GM12878 (cell line): ENCODE measurements around the gene RABL2B. TPM values are rescaled to one million over a fixed set of nuclear protein-coding genes. Genes with fewer than 3 reads are reported as not detected.

Experiments
- ATAC-seq: fragments of 200-7000 bp; cut with Tn5 transposase; 3 replicates; pipeline ENCODE4 v1.9.1; 2020; ENCODE audit warnings: mild to moderate bottlenecking, moderate library complexity
- BruUV-seq: library from RNA; stranded (reverse); fragments of 400-500 nt; replicated peaks from 2 replicates; lab custom pipeline; 2021; lab: Mats Ljungman, UMichigan
- CTCF ChIA-PET: fragments of 300-600 bp; sonication (Branson Sonifier 250); formaldehyde crosslinking; extraction: SDS; loops from one replicate; lab custom pipeline; 2021; ENCODE audit warnings: inconsistent platforms; lab: Yijun Ruan, JAX
- POLR2A ChIA-PET: fragments of 350-600 bp; formaldehyde crosslinking; extraction: SDS; loops from one replicate; lab custom pipeline; 2021; ENCODE audit warnings: inconsistent platforms; lab: Charles Lee
- RAD21 ChIA-PET: fragments of 300-600 bp; sonication (Branson Sonifier 250); formaldehyde crosslinking; loops from one replicate; lab custom pipeline; 2023; ENCODE audit warnings: antibody characterized with exemption; ENCODE audit not compliant: unreplicated experiment; lab: Charles Lee
- SMC1A ChIA-PET: fragments of 300-600 bp; sonication (Branson Sonifier 250); formaldehyde crosslinking; loops from one replicate; lab custom pipeline; 2023; ENCODE audit not compliant: unreplicated experiment, uncharacterized antibody; lab: Charles Lee
- DNase-seq: peaks from one replicate; pipeline ENCODE4 v3.0.0-alpha.2; 2011; ENCODE audit warnings: low read depth, low spot score
- FAIRE-seq: peaks from 3 replicates; lab custom pipeline; 2011; peaks lifted over from hg19 to GRCh38; lab: Jason Lieb, UNC
- H2AFZ ChIP-seq: 2 replicates; pipeline ENCODE4 v1.6.0; 2011; ENCODE audit warnings: low read depth, low read length, control low read depth; ENCODE audit not compliant: control insufficient read depth
- H3K27ac ChIP-seq: 2 replicates; pipeline ENCODE4 v1.5.1; 2011; ENCODE audit warnings: control low read depth; ENCODE audit not compliant: control insufficient read depth, insufficient read depth
- H3K27me3 ChIP-seq, 2 experiments: replicated peaks in 1 of 2; 2 replicates each; pipeline versions ENCODE4 v1.6.0 to v1.6.1; 2011; ENCODE audit warnings: low read length in 1 of 2; ENCODE audit not compliant: control insufficient read depth in 2 of 2, insufficient read depth in 2 of 2
- H3K36me3 ChIP-seq, 2 experiments: 2 replicates each; pipeline ENCODE4 v1.5.1; 2011; ENCODE audit warnings: low read length in 1 of 2; ENCODE audit not compliant: control insufficient read depth in 2 of 2, insufficient read depth in 2 of 2
- H3K4me1 ChIP-seq: 2 replicates; pipeline ENCODE4 v1.6.1; 2011; ENCODE audit warnings: mild to moderate bottlenecking, low read length, moderate library complexity, mixed read lengths; ENCODE audit not compliant: control insufficient read depth, insufficient read depth
- H3K4me2 ChIP-seq: 2 replicates; pipeline ENCODE4 v1.6.0; 2011; ENCODE audit warnings: control low read depth; ENCODE audit not compliant: control insufficient read depth, insufficient read depth
- H3K4me3 ChIP-seq: fragments of 200-600 bp; sonication (generic); 2 replicates; pipeline ENCODE4 v1.5.1; 2016
- H3K79me2 ChIP-seq: 2 replicates; pipeline ENCODE4 v1.6.0; 2011; ENCODE audit warnings: low read length; ENCODE audit not compliant: control insufficient read depth, insufficient read depth
- H3K9ac ChIP-seq: 2 replicates; pipeline ENCODE4 v1.8.0; 2011; ENCODE audit warnings: low read length, control low read depth, mixed read lengths; ENCODE audit not compliant: control insufficient read depth, insufficient read depth
- H3K9me3 ChIP-seq: replicated peaks from 3 replicates; pipeline ENCODE4 v1.5.1; 2011; ENCODE audit warnings: mild to moderate bottlenecking, low read length; ENCODE audit not compliant: control insufficient read depth, insufficient read depth
- H4K20me1 ChIP-seq: 2 replicates; pipeline ENCODE4 v1.6.0; 2011; ENCODE audit not compliant: control insufficient read depth, insufficient read depth
- BHLHE40 ChIP-seq, 2 experiments: fragments of 450-650 bp in 1 of 2; IDR thresholded peaks; 2 replicates each; pipeline ENCODE4 v1.6.1; 2011 to 2017; ENCODE audit warnings: low read depth in 2 of 2, borderline replicate concordance in 1 of 2, improper control_type of control experiment in 1 of 2, low read length in 1 of 2, mild to moderate bottlenecking in 1 of 2
- CBX5 ChIP-seq: sonication (generic); IDR thresholded peaks from 2 replicates; pipeline ENCODE4 v1.6.1; 2016; ENCODE audit warnings: low read depth, moderate library complexity, mild to moderate bottlenecking, inconsistent platforms
- CHD2 ChIP-seq: IDR thresholded peaks from 2 replicates; pipeline ENCODE4 v1.6.1; 2011; ENCODE audit warnings: low read depth, low read length, improper control_type of control experiment, borderline replicate concordance
- HDGF ChIP-seq: fragments of 450-650 bp; IDR thresholded peaks from 2 replicates; pipeline ENCODE4 v1.6.1; 2016; ENCODE audit warnings: antibody characterized with exemption
- MYC ChIP-seq: IDR thresholded peaks from 2 replicates; pipeline ENCODE4 v1.6.1; 2011; ENCODE audit warnings: mild to moderate bottlenecking, low read length, moderate library complexity, inconsistent platforms; ENCODE audit not compliant: insufficient read depth, insufficient replicate concordance, insufficient read length, severe bottlenecking
- NFXL1 ChIP-seq: fragments of 450-650 bp; IDR thresholded peaks from 2 replicates; pipeline ENCODE4 v1.6.1; 2017; ENCODE audit warnings: antibody characterized with exemption, mild to moderate bottlenecking, borderline replicate concordance
- NRF1 ChIP-seq: conservative IDR thresholded peaks from 2 replicates; pipeline ENCODE4 v1.6.1; 2011; ENCODE audit warnings: mild to moderate bottlenecking, low read depth, low read length, improper control_type of control experiment
- SMAD5 ChIP-seq: IDR thresholded peaks from 2 replicates; pipeline ENCODE4 v1.6.1; 2016; ENCODE audit warnings: antibody characterized with exemption, low read depth
- SPI1 ChIP-seq: IDR thresholded peaks from 2 replicates; pipeline ENCODE4 v1.6.1; 2011; ENCODE audit warnings: low read depth, mild to moderate bottlenecking, low read length, moderate library complexity, borderline replicate concordance; ENCODE audit not compliant: insufficient read depth
- STAT3 ChIP-seq: IDR thresholded peaks from 2 replicates; pipeline ENCODE4 v1.6.1; 2011; ENCODE audit warnings: low read depth, low read length, improper control_type of control experiment
- TCF12 ChIP-seq: IDR thresholded peaks from 2 replicates; pipeline ENCODE4 v1.6.1; 2011; ENCODE audit warnings: low read depth, mild to moderate bottlenecking, low read length
- TCF3 ChIP-seq: IDR thresholded peaks from 2 replicates; pipeline ENCODE4 v1.6.1; 2012; ENCODE audit warnings: low read depth, mild to moderate bottlenecking, low read length, borderline replicate concordance; ENCODE audit not compliant: insufficient read depth
- YBX1 ChIP-seq: fragments of 450-650 bp; IDR thresholded peaks from 2 replicates; pipeline ENCODE4 v1.6.1; 2016; ENCODE audit warnings: antibody characterized with exemption
- ZNF592 ChIP-seq: fragments of 450-650 bp; IDR thresholded peaks from 2 replicates; pipeline ENCODE4 v1.6.1; 2017; ENCODE audit warnings: mild to moderate bottlenecking, moderate library complexity
- WGBS: methylation state at CpG from one replicate; pipeline ENCODE4 v1.1.6; 2016; ENCODE audit warnings: low lambda C conversion rate; ENCODE audit not compliant: insufficient replicate concordance, insufficient coverage; ENCODE audit errors: missing lambda C conversion rate; 5-methylcytosine and 5-hydroxymethylcytosine counted together
- in situ Hi-C: fragments of 300-500 bp; cut with MboI; formaldehyde crosslinking; loops from 9 replicates; pipeline ENCODE4 v1.14.3; 2018; ENCODE audit warnings: mixed read lengths
- intact Hi-C: fragments of 100-400 bp; cut with micrococcal nuclease; formaldehyde crosslinking; loops from one replicate; pipeline ENCODE4 v1.14.2; 2022; ENCODE audit not compliant: unreplicated experiment
- polyA plus RNA-seq, 11 experiments: library from polyadenylated mRNA; depleted of rRNA in 4 of 11; unstranded in 6 of 11; stranded (reverse) in 5 of 11; fragments of >200 nt; fragmentation: Nextera tagmentation in 4 of 11; fragmentation: Illumina TruSeq in 1 of 11; extraction: Ambion mirVana in 4 of 11; extraction: Trizol in 1 of 11; gene quantifications; 1 replicate in 1 of 11; 2 replicates in 10 of 11; pipeline versions ENCODE4 v1.2.1 to v1.2.3, GENCODE V29; 2011 to 2016; ENCODE audit warnings: inconsistent platforms in 2 of 11, missing spikeins in 2 of 11, low read depth in 1 of 11
- total RNA-seq, 4 experiments: library from RNA; depleted of rRNA in 3 of 4; stranded (reverse); fragments of >200 nt in 3 of 4; fragmentation: Illumina TruSeq in 1 of 4; extraction: Trizol in 1 of 4; gene quantifications; 2 replicates each; pipeline versions ENCODE4 v1.2.1 to v1.2.3, GENCODE V29; 2013 to 2021

Gene RABL2B
- total and polyA plus RNA-seq, 10 of the 15 experiments (the other 5 are each of a cell fraction or from before 2014, with no cell fraction given), result 3.1 to 27.4 (median 14.4) TPM

GRCh38 chr22:50729391-50730012 is 53.9 kb downstream of the RABL2B start:
- TF ChIP-seq TCF12, result peak; percentile 68; the same call in 1 of the 2 replicates
- TF ChIP-seq STAT3, result no peak
- 0 out of 2 replicates have a peak, but pooled peaks have one; percentile 34 for TF ChIP-seq TCF3
- H3K9me3 ChIP-seq, result no peaks in the 10 kb centered on the region
- no peaks in the 10 kb centered on the region for H3K79me2 ChIP-seq
- no peak overlapping the region for H3K4me2 ChIP-seq
- in situ Hi-C loops, result no loop called here
- no peak overlapping the region for H3K4me3 ChIP-seq
- H3K36me3 ChIP-seq, result no peaks in the 10 kb centered on the region
- ATAC-seq, result no peak
- intact Hi-C loops, result no loop called here
- no peaks in the 10 kb centered on the region for H3K4me1 ChIP-seq
- RAD21 ChIA-PET, result no interaction called here
- no peak overlapping the region for H3K9ac ChIP-seq
- WGBS, result 25% methylated on average over 20 of the region's 21 CpGs
- SMC1A ChIA-PET, result no interaction called here
- CTCF ChIA-PET, result no interaction called here
- H3K27me3 ChIP-seq, result no peaks in the 10 kb centered on the region; a peak in 1 of 4 replicates
- no peak for FAIRE-seq
- no peak overlapping the region for H2AFZ ChIP-seq
- no peak for DNase-seq
- BruUV-seq, result no TSS peak
- no peaks in the 10 kb centered on the region; the same call in 1 of the 2 replicates for H4K20me1 ChIP-seq
- H3K27ac ChIP-seq, result no peak overlapping the region
- POLR2A ChIA-PET, result no interaction called here

- CTCF ChIA-PET, result no interaction called here
- RAD21 ChIA-PET, result no interaction called here
- H3K9me3 ChIP-seq, result no peaks in the 10 kb centered on the region
- intact Hi-C loops, result no loop called here
- no peaks in the 10 kb centered on the region for H3K79me2 ChIP-seq
- no peak overlapping the region for H3K4me2 ChIP-seq
- H3K27ac ChIP-seq, result no peak overlapping the region
- no peaks in the 10 kb centered on the region for H3K36me3 ChIP-seq
- in situ Hi-C loops, result no loop called here
- no peak for FAIRE-seq
- SMC1A ChIA-PET, result no interaction called here
- H3K4me1 ChIP-seq, result no peaks in the 10 kb centered on the region
- no TSS peak for BruUV-seq
- no peak overlapping the region for H3K9ac ChIP-seq
- no peak overlapping the region for H3K4me3 ChIP-seq
- POLR2A ChIA-PET, result no interaction called here
- H2AFZ ChIP-seq, result no peak overlapping the region
- WGBS, result 0% methylated on average over 2 of the region's 2 CpGs
- no peak for DNase-seq
- no peak for ATAC-seq
- H4K20me1 ChIP-seq, result no peaks in the 10 kb centered on the region; the same call in 1 of the 2 replicates
- no peaks in the 10 kb centered on the region; a peak in 1 of 4 replicates for H3K27me3 ChIP-seq
- no peak for TF ChIP-seq SPI1
- TF ChIP-seq MYC, result no peak
- no peak for TF ChIP-seq CBX5
- TF ChIP-seq ZNF592, result no peak
- no peak for TF ChIP-seq YBX1
- TF ChIP-seq NRF1, result no peak
- no peak for TF ChIP-seq NFXL1
- TF ChIP-seq SMAD5, result no peak
- TF ChIP-seq CHD2, result no peak
- TF ChIP-seq BHLHE40 (IDR thresholded peaks at IDR 0.05; ENCODE audit: borderline replicate concordance in 1 of 2, low read depth in 2 of 2, low read length in 1 of 2), result no peak
- no peak for TF ChIP-seq TCF12
- no peak for TF ChIP-seq HDGF
These were observed 54.9 kb downstream of the RABL2B start for GRCh38 chr22:50728523-50728931.
